Measurements from ENCODE around the gene MXD4. TPM values are rescaled to one million over a fixed set of nuclear protein-coding genes. Genes with fewer than 3 reads are reported as not detected.

MXD4 gene
- total and polyA plus RNA-seq, 12 donors: 13.9 to 245 (median 96.4) TPM

DNA sequence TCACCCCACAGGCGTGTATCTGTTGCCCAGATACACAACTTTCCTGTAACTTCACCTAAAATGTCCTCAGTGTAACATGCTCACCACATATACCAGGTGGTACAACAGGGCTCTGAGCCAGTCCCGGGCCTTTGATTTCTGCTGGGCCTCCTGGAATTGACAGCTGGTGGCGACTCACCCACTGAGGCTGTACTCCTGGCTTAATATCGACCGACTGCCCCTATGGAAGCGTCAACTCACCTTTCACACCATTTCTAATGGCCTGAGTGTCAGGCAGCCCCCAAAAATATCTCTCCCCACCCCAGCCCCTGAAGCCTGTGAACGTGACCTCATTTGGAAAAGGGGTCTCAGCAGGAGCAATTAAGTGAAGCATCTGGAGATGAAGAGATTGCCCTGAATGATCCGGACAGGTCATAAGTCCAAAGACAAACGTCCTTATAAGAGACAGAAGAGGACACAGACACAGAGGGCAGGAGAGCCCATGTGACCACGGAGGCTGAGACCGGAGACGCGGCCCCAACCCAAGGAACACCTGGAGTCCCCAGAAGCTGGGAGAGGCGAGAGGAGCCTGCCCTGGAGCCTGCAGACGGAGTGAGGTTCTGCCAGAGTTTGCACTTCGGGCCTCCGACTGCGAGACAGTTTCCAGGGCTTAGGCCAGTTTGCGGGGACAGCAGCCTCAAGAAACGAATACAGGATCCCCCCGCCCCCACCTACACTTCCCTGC, 12.6 kb upstream of the MXD4 start:
- no peak for TF ChIP-seq POLR2A (IDR thresholded peaks at IDR 0.05)
- TF ChIP-seq, protein P1, sequence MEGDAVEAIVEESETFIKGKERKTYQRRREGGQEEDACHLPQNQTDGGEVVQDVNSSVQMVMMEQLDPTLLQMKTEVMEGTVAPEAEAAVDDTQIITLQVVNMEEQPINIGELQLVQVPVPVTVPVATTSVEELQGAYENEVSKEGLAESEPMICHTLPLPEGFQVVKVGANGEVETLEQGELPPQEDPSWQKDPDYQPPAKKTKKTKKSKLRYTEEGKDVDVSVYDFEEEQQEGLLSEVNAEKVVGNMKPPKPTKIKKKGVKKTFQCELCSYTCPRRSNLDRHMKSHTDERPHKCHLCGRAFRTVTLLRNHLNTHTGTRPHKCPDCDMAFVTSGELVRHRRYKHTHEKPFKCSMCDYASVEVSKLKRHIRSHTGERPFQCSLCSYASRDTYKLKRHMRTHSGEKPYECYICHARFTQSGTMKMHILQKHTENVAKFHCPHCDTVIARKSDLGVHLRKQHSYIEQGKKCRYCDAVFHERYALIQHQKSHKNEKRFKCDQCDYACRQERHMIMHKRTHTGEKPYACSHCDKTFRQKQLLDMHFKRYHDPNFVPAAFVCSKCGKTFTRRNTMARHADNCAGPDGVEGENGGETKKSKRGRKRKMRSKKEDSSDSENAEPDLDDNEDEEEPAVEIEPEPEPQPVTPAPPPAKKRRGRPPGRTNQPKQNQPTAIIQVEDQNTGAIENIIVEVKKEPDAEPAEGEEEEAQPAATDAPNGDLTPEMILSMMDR (IDR thresholded peaks at IDR 0.05): no peak
- DNase-seq: no peak
- intact Hi-C loops (cut with DNase I): no loop called here
- no peak overlapping the region for H3K4me3 ChIP-seq
- no peaks in the 10 kb centered on the region for H3K9me3 ChIP-seq (replicated peaks in 1 of 3)
- no peaks in the 10 kb centered on the region for H3K27me3 ChIP-seq
- H3K27ac ChIP-seq: no peak overlapping the region
- peaks cover 0 to 8% of the 10 kb centered on the region in 2 donors for H3K4me1 ChIP-seq (replicated peaks in 1 of 2)
- no peaks in the 10 kb centered on the region for H3K36me3 ChIP-seq (replicated peaks in 1 of 2)
- 85 to 89% (median 88%) methylated on average over 16 to 21 of the region's 21 CpGs for WGBS, 4 donors

DNA sequence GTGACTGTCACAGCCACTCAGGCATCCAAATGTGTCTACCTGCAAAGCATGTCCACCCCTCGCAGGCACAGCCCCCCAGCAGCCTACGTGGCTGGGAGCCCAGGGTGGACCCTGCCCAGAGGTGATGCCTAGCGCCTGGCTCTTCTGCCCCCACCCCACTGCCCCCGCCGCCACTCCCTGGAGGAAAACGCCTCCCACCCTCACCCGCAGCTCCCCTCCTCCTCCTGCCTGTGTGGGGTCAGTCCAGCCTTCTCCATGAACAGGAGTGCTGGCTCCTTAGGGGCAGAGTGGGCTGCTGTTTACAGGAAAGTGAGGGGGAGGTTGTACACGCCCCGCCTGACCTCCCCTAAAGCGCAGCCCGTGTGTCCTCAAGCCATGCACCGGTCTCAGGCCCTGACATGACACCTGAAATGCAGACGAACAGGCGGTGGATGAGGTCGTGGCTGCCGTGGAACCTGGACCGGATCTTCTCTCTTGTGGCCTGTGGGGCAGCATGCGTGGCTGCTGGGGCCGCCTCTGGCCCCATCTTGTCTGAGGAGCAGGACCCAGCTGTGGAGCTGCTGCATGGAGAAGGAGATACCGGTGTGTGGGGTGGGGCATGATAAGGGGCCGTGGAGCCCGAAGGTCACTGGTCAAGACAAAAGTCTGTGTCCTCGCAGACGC, 11.9 kb upstream of the MXD4 start:
- Histone ChIP-seq H3K27ac (no peak overlapping the region), H3K27me3 (no peaks in the 10 kb centered on the region), H3K9me3 (replicated peaks in 1 of 3) (no peaks in the 10 kb centered on the region), H3K4me1 (replicated peaks in 1 of 2) (peaks cover 0 to 8% of the 10 kb centered on the region in 2 donors), H3K36me3 (replicated peaks in 1 of 2) (no peaks in the 10 kb centered on the region), H3K4me3 (no peak overlapping the region)
- TF ChIP-seq, protein P1 (IDR thresholded peaks at IDR 0.05): no peak
- no peak for TF ChIP-seq POLR2A (IDR thresholded peaks at IDR 0.05)
- DNase-seq: no peak
- intact Hi-C loops (cut with DNase I): no loop called here
- WGBS, 4 donors: 86 to 91% (median 90%) methylated on average over 10 to 24 of the region's 24 CpGs

DNA sequence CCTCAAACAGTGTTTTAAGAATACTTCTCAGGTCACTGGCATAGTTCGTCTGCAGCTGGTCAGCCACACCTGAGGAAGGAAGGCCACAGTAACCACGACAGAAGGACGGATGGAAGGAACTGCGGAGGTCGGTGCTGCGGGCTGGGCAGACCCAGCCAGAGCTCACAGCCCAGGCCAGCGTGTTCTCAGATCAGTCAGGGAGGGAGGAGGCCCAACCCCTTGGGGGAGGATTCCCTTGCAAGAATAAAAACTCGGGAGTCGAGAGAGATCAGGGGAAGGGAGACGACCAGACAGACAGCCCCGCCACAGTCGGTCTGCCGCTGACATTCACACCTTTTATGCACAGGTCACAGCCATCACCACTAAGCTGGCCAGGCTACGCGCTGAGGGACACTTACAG, 11.3 kb upstream of the MXD4 start:
- peaks cover 0 to 8% of the 10 kb centered on the region in 2 donors for H3K4me1 ChIP-seq (replicated peaks in 1 of 2)
- no peak overlapping the region for H3K4me3 ChIP-seq
- DNase-seq: no peak
- H3K27ac ChIP-seq: no peak overlapping the region
- no peaks in the 10 kb centered on the region for H3K36me3 ChIP-seq (replicated peaks in 1 of 2)
- WGBS, 4 donors: 86 to 89% (median 88%) methylated on average over 11 to 15 of the region's 15 CpGs
- intact Hi-C loops (cut with DNase I): no loop called here
- H3K27me3 ChIP-seq: no peaks in the 10 kb centered on the region
- H3K9me3 ChIP-seq (replicated peaks in 1 of 3): no peaks in the 10 kb centered on the region
- TF ChIP-seq POLR2A (IDR thresholded peaks at IDR 0.05): no peak
- TF ChIP-seq, protein P1 (IDR thresholded peaks at IDR 0.05): no peak

DNA sequence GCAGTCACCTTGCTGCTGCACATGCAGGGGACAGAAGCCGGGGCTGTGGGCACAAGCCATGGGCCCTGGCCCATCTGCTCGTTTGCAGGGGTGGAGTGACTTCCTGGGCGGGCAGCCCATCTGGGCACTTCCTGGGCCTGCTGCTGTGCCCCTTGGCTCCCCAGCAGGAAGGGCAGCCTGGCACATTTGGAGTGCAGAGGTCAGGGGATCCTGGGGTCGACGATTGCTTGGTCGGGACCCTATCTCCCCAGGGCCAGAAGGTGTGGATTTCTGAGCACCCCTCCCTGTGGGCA, 10.9 kb upstream of the MXD4 start:
- H3K4me3 ChIP-seq: no peak overlapping the region
- intact Hi-C loops (cut with DNase I): no loop called here
- no peak for DNase-seq
- TF ChIP-seq, protein P1 (IDR thresholded peaks at IDR 0.05): no peak
- TF ChIP-seq POLR2A (IDR thresholded peaks at IDR 0.05): no peak
- H3K27ac ChIP-seq: no peak overlapping the region
- peaks cover 0 to 8% of the 10 kb centered on the region in 2 donors for H3K4me1 ChIP-seq (replicated peaks in 1 of 2)
- H3K36me3 ChIP-seq (replicated peaks in 1 of 2): no peaks in the 10 kb centered on the region
- WGBS, 4 donors: 87 to 100% (median 88%) methylated on average over 3 to 6 of the region's 6 CpGs
- no peaks in the 10 kb centered on the region for H3K27me3 ChIP-seq
- H3K9me3 ChIP-seq (replicated peaks in 1 of 3): no peaks in the 10 kb centered on the region

All from adrenal gland (tissue), 12 donors.